OCI-LY1 (cell line): ENCODE data around the gene FHIT.

Source experiments
- H2AFZ ChIP-seq: fragments of 200-600 bp; sonication (generic), shearing (Covaris generic); 2 replicates; pipeline ENCODE4 v1.6.0; 2014; ENCODE audit warnings: antibody characterized with exemption, mild to moderate bottlenecking, low read length
- H3F3A ChIP-seq: fragments of 200-600 bp; sonication (generic), shearing (Covaris generic); 2 replicates; pipeline ENCODE4 v1.6.0; 2014; ENCODE audit warnings: mild to moderate bottlenecking, antibody characterized with exemption, low read length, moderate library complexity; ENCODE audit not compliant: insufficient read depth
- H3K27ac ChIP-seq: fragments of 200-600 bp; sonication (generic); 2 replicates; pipeline ENCODE4 v1.5.1; 2014; ENCODE audit warnings: low read length, mixed run types, mild to moderate bottlenecking, low read depth; ENCODE audit not compliant: poor library complexity, severe bottlenecking
- H3K27me3 ChIP-seq: fragments of 200-600 bp; sonication (generic); 2 replicates; pipeline ENCODE4 v1.6.0; 2014; ENCODE audit warnings: antibody characterized with exemption, mild to moderate bottlenecking, low read length, moderate library complexity; ENCODE audit not compliant: insufficient read depth
- H3K36me3 ChIP-seq: fragments of 200-600 bp; sonication (generic); 2 replicates; pipeline ENCODE4 v1.6.1; 2014; ENCODE audit warnings: mild to moderate bottlenecking, antibody characterized with exemption, low read length, moderate library complexity, mixed read lengths; ENCODE audit not compliant: insufficient read depth
- H3K4me1 ChIP-seq: fragments of 200-600 bp; sonication (generic); 2 replicates; pipeline ENCODE4 v1.5.1; 2014; ENCODE audit warnings: mild to moderate bottlenecking, low read length, moderate library complexity; ENCODE audit not compliant: insufficient read depth, severe bottlenecking
- H3K4me2 ChIP-seq: fragments of 200-600 bp; sonication (generic), shearing (Covaris generic); 2 replicates; pipeline ENCODE4 v1.6.1; 2014; ENCODE audit warnings: low read length
- H3K4me3 ChIP-seq: fragments of 200-600 bp; sonication (generic); 2 replicates; pipeline ENCODE4 v1.5.1; 2014; ENCODE audit warnings: low read length, low read depth, mild to moderate bottlenecking, mixed read lengths; ENCODE audit not compliant: poor library complexity, severe bottlenecking
- H3K79me2 ChIP-seq: fragments of 200-600 bp; shearing (Covaris generic); 2 replicates; pipeline ENCODE4 v1.6.1; 2016; ENCODE audit warnings: mixed run types, low read length, mixed read lengths; ENCODE audit not compliant: insufficient read depth
- H3K9ac ChIP-seq: fragments of 200-600 bp; sonication (generic), shearing (Covaris generic); 2 replicates; pipeline ENCODE4 v1.6.1; 2014; ENCODE audit warnings: mild to moderate bottlenecking, low read length, mixed read lengths
- H3K9me2 ChIP-seq: fragments of 200-600 bp; sonication (generic), shearing (Covaris generic); 2 replicates; pipeline ENCODE4 v1.6.1; 2014; ENCODE audit warnings: low read depth, mild to moderate bottlenecking, low read length, mixed read lengths
- H3K9me3 ChIP-seq: fragments of 200-600 bp; shearing (Covaris generic); 2 replicates; pipeline ENCODE4 v1.6.1; 2014; ENCODE audit warnings: low read length, mixed read lengths
- H4K20me1 ChIP-seq: fragments of 200-600 bp; sonication (generic), shearing (Covaris generic); 2 replicates; pipeline ENCODE4 v1.6.0; 2016; ENCODE audit warnings: mild to moderate bottlenecking, low read length; ENCODE audit not compliant: insufficient read depth
- CTCF ChIP-seq: fragments of 200-600 bp; sonication (generic), shearing (Covaris generic); IDR thresholded peaks from 2 replicates; pipeline ENCODE4 v1.5.1; 2017; ENCODE audit warnings: mild to moderate bottlenecking, antibody characterized with exemption, low read length, moderate library complexity, mixed read lengths
- EZH2 ChIP-seq: fragments of 200-600 bp; sonication (generic), shearing (Covaris generic); IDR thresholded peaks from 2 replicates; pipeline ENCODE4 v1.8.0; 2017; ENCODE audit warnings: borderline replicate concordance, mixed run types, mild to moderate bottlenecking, antibody characterized with exemption, low read length, moderate library complexity, mixed read lengths

Gene FHIT

DNA sequence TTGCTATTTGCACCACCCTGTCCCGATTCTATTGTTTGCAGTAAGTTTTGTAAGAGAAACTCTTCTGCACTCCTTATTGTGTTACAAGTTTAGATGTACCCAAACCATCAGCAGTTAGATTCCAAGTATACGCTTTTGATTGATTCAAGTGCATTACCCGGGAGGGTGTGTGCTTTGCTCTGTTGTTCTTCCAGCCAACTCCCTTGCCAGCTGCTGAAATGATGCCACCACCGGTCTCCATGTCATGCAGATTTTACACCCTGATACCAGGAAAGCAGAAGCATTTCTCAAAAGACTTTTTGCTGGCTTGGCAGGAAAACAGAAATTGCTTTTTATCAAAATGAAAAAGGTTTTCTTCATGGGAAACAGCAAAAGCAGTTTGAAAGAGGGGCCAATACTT is 1194.8 kb downstream of the FHIT start:
- H2AFZ ChIP-seq: no peak overlapping the region
- H3K4me1 ChIP-seq: no peaks in the 10 kb centered on the region
- H3K36me3 ChIP-seq: no peaks in the 10 kb centered on the region
- no peaks in the 10 kb centered on the region for H3F3A ChIP-seq
- H3K9me3 ChIP-seq: no peaks in the 10 kb centered on the region
- H3K9ac ChIP-seq: no peak overlapping the region
- TF ChIP-seq CTCF: no peak
- TF ChIP-seq EZH2: no peak
- no peak overlapping the region for H3K27ac ChIP-seq
- no peak overlapping the region for H3K4me2 ChIP-seq
- H3K27me3 ChIP-seq: no peaks in the 10 kb centered on the region
- no peak overlapping the region for H3K4me3 ChIP-seq
- H3K9me2 ChIP-seq: no peaks in the 10 kb centered on the region
- H4K20me1 ChIP-seq: no peaks in the 10 kb centered on the region
- no peaks in the 10 kb centered on the region for H3K79me2 ChIP-seq

DNA sequence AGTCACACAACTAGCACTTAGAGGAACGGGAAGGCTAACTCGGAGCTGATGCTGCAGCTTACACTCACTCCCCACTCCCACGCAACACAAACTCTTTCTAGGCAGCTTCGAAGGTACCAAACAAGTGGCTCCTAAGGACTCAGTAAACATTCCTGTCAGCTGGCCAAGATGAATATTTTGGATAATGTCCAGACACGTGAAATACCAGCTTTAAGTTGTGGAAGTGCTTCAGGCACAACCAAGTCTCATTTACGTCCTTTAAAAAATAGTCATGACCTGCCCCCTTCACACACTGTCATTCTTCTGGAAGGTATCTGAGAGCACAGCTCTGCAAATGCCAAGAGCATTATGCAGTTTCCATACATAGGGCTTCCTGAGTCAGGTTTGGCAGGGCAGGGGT is 1195.5 kb downstream of the FHIT start:
- no peak overlapping the region for H3K4me2 ChIP-seq
- no peaks in the 10 kb centered on the region for H3K36me3 ChIP-seq
- no peak overlapping the region for H3K4me3 ChIP-seq
- H3K4me1 ChIP-seq: no peaks in the 10 kb centered on the region
- H3K9ac ChIP-seq: no peak overlapping the region
- no peaks in the 10 kb centered on the region for H4K20me1 ChIP-seq
- H3K27ac ChIP-seq: no peak overlapping the region
- no peaks in the 10 kb centered on the region for H3K9me2 ChIP-seq
- no peaks in the 10 kb centered on the region for H3K79me2 ChIP-seq
- no peaks in the 10 kb centered on the region for H3F3A ChIP-seq
- no peaks in the 10 kb centered on the region for H3K27me3 ChIP-seq
- no peak overlapping the region for H2AFZ ChIP-seq
- H3K9me3 ChIP-seq: no peaks in the 10 kb centered on the region
- TF ChIP-seq EZH2: no peak
- TF ChIP-seq CTCF: no peak

- H3K9ac ChIP-seq: no peak overlapping the region
- no peaks in the 10 kb centered on the region for H3K4me1 ChIP-seq
- H3K4me2 ChIP-seq: no peak overlapping the region
- H3F3A ChIP-seq: no peaks in the 10 kb centered on the region
- H3K27me3 ChIP-seq: no peaks in the 10 kb centered on the region
- no peaks in the 10 kb centered on the region for H3K9me3 ChIP-seq
- no peaks in the 10 kb centered on the region for H3K79me2 ChIP-seq
- no peak overlapping the region for H3K4me3 ChIP-seq
- no peaks in the 10 kb centered on the region for H4K20me1 ChIP-seq
- TF ChIP-seq EZH2: no peak
- no peak for TF ChIP-seq CTCF
- no peak overlapping the region for H2AFZ ChIP-seq
- H3K9me2 ChIP-seq: no peaks in the 10 kb centered on the region
- no peaks in the 10 kb centered on the region for H3K36me3 ChIP-seq
- H3K27ac ChIP-seq: no peak overlapping the region
These were observed 1197.6 kb downstream of the FHIT start for GRCh38 chr3:60053526-60054265.
